NCI-H1417 (cell line): Measurements from ENCODE around the gene ALPL.

Experiments
- DNase-seq, 3 experiments: peaks; one replicate each; lab custom pipeline; 2025; lab: John Stamatoyannopoulos, UW

ALPL gene

DNA sequence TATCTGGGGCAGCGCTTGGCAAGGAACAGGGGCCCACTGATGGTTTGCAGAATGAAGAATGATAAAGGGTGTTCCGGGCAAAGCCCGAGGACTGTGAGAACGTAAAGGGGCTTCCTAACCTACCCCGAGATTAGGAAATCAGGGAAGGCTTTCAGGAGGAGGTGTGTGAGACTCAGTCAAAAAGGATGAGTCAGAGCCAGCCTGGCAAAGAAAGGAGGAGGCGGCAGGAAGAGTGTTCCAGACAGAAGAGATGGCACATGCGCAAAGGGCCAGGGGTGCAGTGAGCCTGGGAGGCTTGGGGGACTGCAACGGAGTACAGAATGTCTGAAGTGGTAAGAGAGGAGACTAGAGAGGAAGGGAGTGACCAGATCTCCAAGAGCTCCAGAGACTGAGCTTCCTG, 89.7 kb downstream of the ALPL start:
- no peak for DNase-seq

DNA sequence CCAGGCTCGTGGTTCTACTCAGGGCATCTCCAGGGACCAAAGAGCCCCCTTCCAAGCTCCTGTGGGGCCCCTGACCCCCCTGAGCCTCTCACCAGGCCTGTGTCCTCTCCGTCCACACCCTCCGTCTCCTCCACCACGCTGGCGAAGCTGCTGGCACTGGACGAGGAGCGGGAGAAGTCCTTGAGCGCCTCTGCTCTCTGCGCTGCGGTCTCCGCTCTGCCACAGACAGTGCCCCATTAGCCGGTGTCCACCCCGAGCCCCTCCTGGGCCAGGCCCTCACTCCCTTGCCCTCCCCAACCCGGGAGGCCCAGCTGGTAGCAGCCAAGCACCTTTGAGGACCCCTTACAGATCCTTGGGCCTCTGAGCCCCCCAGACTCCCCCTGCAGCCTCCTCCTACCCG, 90.2 kb downstream of the ALPL start:
- DNase-seq, result no peak

- DNase-seq, result no peak
Observed at GRCh38 chr1:21601278-21602048, 92.2 kb downstream of the ALPL start.

DNA sequence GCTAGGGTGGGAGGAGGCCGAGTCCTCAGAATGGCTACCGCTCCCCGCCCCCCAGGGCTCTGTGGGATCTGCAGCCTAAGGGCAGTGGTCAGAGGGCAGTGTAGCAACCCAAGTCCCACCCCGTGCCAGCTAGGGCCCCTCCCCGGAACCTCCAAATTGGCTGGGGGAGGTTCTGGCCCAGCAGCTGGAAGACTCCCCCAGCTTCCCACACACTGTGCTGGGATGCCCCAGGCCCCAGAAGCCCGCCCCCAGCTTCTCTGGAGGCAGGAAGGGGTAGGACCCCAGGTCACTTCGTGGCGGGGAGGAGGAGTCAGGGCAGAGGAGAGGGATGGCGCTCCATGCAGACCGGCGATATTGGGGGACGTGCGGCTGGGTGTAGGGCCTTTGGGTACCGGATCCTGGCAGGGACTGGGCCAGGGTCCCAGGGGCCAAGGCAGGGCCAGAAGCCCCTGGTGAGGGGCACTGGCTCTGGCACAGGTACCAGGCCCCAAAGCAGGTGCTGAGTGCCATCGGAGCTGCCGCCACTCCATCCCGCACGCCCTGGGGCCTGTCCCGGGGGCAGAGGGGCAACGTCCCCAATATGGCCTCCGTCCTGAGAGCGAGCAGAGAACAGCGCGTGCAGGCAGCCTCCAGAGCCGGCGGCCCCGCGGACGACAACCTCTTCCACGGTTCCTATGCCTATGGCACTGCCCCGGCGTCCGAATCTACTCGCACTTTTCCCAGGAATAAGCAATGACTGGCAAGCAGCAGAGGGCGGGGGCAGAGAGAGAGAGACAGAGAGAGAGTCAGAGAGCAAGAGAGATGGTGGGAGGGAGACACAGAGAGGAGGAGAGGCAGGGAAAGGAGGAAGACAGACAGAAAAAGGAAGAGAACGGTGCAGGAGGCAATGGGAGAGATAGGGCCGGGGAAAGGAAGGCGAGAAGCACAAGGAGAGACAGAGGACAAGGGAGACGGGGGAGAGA, 94.2 kb downstream of the ALPL start:
- DNase-seq, result no peak

GRCh38 chr1:21604208-21604957, 95.2 kb downstream of the ALPL start:
- DNase-seq, result no peak

- no peak for DNase-seq
Observed at GRCh38 chr1:21605012-21605715, 95.9 kb downstream of the ALPL start.

DNA sequence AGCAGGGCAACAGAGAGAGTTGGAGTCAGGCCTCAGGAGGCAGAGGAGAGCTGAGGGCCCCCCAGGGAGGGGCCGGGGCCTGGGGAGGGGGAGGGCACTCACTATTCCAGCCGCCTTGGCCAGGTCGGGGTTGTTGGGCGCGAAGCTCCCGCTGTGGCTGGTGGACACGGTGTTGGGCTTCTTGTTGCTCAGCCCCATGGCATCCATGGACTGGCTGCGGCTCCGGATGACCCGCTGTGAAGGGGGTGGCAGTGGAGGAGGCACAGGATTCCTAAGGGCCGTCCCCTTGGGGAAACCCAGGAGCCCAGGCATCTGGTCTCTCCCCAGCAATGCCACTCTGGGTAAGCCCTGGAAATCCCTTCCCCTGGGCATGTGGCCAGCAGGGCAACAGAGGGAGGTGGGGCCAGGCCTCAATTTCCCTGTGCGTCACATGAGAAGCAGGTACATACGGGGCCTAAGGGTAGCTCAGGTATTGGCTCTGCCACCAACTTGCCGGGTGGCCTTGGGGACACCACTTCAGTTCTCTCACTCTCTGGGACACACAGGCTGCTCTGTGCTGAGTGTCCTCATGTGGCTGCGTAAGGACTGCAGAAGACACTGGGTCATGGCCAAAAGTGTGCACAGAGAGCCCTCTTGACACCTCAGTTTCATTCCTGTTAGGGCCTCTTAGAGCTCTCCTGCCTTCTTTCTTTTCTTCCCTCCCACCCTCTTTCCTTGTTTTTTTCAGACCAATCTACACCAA, 96.9 kb downstream of the ALPL start:
- no peak for DNase-seq

- DNase-seq, result peak in 1 of 3 experiments; percentile 41
Observed at GRCh38 chr1:21607549-21608529, 98.6 kb downstream of the ALPL start.

- DNase-seq, result no peak
Observed at GRCh38 chr1:21608798-21609197, 99.6 kb downstream of the ALPL start.

DNA sequence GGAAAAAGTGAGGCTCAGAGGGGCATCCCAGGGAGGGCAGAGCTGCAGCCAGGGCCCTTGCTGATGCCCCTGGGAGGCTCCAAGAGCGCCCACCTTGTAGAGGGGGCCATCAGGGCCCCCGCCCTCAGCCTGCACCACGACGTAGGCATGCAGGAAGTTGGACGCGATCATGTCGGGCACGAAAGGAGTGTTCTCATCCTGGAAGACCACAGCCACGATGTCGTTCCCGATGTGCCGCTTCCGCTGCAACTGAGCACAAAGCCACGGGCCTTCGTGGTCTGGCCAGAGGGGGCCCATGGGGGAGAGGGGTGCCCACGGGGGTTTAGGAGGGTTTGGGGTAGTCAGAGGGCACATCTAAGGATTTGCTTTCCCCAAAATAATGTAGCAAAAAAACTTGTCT, 100.8 kb downstream of the ALPL start:
- no peak for DNase-seq

DNA sequence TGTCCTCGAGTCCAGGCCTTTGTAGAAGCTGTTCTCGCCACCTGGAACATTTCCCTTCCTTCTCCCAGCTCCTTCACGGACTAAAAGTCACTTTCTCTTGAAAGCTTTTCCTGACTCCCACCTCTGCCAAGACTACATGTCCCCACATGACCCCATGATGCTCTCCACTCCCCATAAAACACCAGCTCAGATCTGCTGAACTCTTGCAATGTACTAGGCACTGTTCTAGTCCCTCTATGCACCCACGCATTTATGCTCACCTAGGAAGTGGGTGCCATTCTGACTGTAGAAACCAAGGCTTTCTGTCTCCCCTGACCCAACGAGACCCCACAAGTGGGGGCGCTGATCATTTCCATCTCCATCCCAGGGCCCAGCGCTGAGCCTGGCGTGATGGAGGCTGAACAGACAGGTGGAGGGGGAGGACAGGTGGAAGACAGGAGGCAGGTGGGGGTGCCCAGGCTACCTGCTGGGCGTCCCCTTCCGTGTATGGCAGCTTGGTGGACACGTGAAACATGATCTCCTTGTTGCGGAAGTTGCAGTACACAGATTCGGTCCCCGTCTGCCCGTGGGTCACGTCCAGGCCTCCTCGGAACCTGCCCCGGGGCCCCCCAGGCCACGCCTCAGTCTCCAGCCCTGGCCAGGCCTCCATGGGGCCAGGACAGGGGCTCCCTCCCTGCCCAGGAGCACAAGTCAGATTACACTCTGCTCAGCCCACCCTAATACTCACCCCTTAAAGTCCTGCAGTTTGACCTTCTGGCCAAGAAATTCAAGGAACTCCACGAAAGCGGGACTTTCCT, 102.0 kb downstream of the ALPL start:
- no peak for DNase-seq

- DNase-seq, result no peak
Observed at GRCh38 chr1:21612057-21612456, 102.8 kb downstream of the ALPL start.

DNA sequence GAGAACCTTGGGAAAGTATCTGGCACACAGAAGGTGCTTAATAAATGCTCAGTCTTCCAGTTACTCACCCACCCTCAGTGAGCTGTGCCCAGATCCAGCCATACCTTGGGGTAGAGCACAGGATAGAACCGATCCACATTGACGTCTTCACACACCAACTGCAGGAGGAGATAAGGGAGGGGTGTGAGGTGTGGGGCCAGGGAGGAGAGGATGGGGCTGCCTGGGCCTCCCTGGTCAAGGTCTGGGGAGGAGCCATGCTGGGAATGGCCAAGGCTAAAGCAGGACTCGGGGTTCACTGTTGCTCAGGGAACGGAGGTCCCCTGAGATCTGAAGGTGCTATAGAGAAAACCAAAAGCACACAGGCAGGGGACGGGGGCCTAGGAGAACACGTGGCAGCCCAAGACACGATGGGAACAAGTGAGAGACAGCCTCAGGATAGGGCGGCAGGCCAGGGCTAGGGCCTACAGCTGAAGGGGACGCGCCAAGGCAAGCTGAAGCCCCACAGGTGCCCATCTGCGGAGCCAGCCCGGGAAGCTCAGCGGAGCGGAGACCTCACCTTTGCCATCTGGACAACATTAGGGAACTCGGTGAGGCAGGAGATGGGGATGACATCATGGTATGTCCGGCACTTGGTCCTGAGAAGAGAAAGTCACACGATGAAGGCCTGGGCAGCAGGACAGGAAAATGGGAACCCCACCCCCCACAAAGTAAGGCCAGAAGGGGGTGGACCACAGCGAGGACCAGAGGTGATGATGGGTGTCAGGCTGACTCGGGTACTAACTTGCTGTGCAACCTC, 104.0 kb downstream of the ALPL start:
- DNase-seq, result no peak

- DNase-seq, result no peak
Observed at GRCh38 chr1:21614419-21615115, 105.3 kb downstream of the ALPL start.

GRCh38 chr1:21616372-21616771, 107.1 kb downstream of the ALPL start:
- no peak for DNase-seq

GRCh38 chr1:21617126-21617738, 108.0 kb downstream of the ALPL start:
- DNase-seq, result no peak

DNA sequence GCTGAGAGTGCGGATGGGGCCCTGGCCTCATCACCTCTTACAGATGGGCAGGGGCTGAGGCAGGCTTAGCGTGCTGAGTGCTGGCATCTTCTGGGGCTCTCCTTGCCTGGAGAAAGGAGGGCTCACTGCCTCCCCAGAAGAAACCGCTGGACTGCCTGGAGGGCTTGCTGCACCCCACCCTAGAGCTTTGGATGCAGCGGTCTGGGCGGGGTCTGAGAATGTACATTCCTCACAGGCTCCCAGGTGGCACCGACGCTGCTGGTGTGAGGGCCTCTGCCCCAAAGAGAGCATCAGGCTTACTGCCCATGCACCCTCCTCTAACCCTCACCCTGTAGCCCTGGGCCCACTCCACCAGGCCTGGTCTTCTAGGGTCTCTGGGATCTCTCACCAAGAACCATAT, 108.8 kb downstream of the ALPL start:
- DNase-seq, result no peak
